NB4 (cell line): ENCODE data around the gene NBEAL2.

Source experiments
- DNase-seq: peaks from one replicate; pipeline ENCODE4 v3.0.0; 2010; ENCODE audit warnings: low read depth
- H3K4me3 ChIP-seq: one replicate; pipeline ENCODE4 v1.5.1; 2011; ENCODE audit warnings: mild to moderate bottlenecking, low read depth, low read length, moderate library complexity
- CTCF ChIP-seq: IDR thresholded peaks from one replicate; pipeline ENCODE4 v1.5.1; 2012; ENCODE audit warnings: low read depth, low read length
- MAX ChIP-seq: IDR thresholded peaks from 2 replicates; pipeline ENCODE4 v1.6.1; 2011; ENCODE audit warnings: low read depth, low read length
- MYC ChIP-seq: IDR thresholded peaks from 2 replicates; pipeline ENCODE4 v1.6.1; 2011; ENCODE audit warnings: low read depth, low read length
- POLR2A ChIP-seq: IDR thresholded peaks from 2 replicates; pipeline ENCODE4 v1.6.1; 2011; ENCODE audit warnings: mild to moderate bottlenecking; ENCODE audit not compliant: insufficient read length; ENCODE audit errors: extremely low read depth

NBEAL2 gene

GRCh38 chr3:46996689-46997452 is 17.4 kb downstream of the NBEAL2 start:
- TF ChIP-seq MYC: no peak
- H3K4me3 ChIP-seq: no peak overlapping the region
- no peak for DNase-seq

- TF ChIP-seq POLR2A: no peak
- no peak overlapping the region for H3K4me3 ChIP-seq
- DNase-seq: no peak
Observed at GRCh38 chr3:46997453-46998091, 18.1 kb downstream of the NBEAL2 start.

- no peak for TF ChIP-seq POLR2A
- no peak for TF ChIP-seq MAX
- TF ChIP-seq CTCF: peak; percentile 76
- DNase-seq: peak; percentile 73
- no peak overlapping the region for H3K4me3 ChIP-seq
Observed at GRCh38 chr3:46998121-46998851, 18.8 kb downstream of the NBEAL2 start.

GRCh38 chr3:46998852-46999515 is 19.5 kb downstream of the NBEAL2 start:
- DNase-seq: no peak
- H3K4me3 ChIP-seq: no peak overlapping the region
- TF ChIP-seq CTCF (no peak), MAX (no peak)

GRCh38 chr3:46999516-47000197 is 20.2 kb downstream of the NBEAL2 start:
- TF ChIP-seq MAX (no peak), CTCF (no peak), POLR2A (no peak), MYC (no peak)

GRCh38 chr3:47000198-47000815 is 20.8 kb downstream of the NBEAL2 start:
- H3K4me3 ChIP-seq: no peak overlapping the region
- peak; percentile 60 for DNase-seq
- TF ChIP-seq CTCF (no peak), POLR2A (no peak), MAX (no peak), MYC (no peak)

More at GRCh38 chr3:46999516-47000197, 20.2 kb downstream of the NBEAL2 start:
- DNase-seq: no peak
- H3K4me3 ChIP-seq: no peak overlapping the region
